ENCODE measurements around the gene NINL. TPM values are rescaled to one million over a fixed set of nuclear protein-coding genes. Genes with fewer than 3 reads are reported as not detected.
A peak's percentile ranks its signal among the peaks of the same experiment; 100 is the strongest.

NINL gene
- total RNA-seq, 1 donor from 2014 or later: 18.4 TPM

GRCh38 chr20:25407311-25408169, 177.8 kb downstream of the NINL start, which contains the start of gene GINS1:
Gene GINS1, plus strand, starts transcription at chr20:25407673. Its CDS starts 148 bp downstream, at chr20:25407821.
- DNase-seq: peak; percentile 78

Small RNAs within 50 kb of the gene (small RNA-seq; reads per million reads assigned to genes)
- gene RNU6ATAC17P: not detected

Other genes starting within 250 kb of the NINL start
- gene ABHD12, start 194.7 kb downstream of the NINL start, total RNA-seq: 39.0 TPM
- gene GINS1, start 177.9 kb downstream of the NINL start, total RNA-seq: 9.7 TPM
- gene NANP, start 38.5 kb upstream of the NINL start, total RNA-seq: 9.0 TPM
- gene ZNF337, start 111.3 kb upstream of the NINL start, total RNA-seq: 28.5 TPM

All from occipital lobe (tissue), 3 donors.